ENCODE measurements around the gene ACVR2A.

ACVR2A gene

DNA sequence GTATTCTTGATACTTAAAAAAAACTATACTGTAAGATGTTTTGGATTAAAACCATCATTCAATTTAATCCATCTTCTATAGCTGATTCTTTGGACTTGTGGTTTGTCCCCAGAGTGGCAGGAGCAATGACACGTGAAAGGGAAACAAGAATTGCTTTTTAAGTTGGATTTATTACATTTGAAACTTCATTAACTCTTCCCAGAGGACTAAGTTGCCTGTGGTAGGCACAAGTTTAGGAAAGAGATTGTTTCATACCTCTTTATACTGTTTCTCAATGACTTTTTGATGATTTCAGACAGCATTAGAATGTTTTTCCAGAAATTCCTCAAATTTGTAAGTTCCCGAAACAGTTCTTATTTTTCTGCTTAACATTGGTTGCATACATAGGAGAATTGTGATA lies 41.3 kb downstream of the ACVR2A start:
- no peak overlapping the region for H2AFZ ChIP-seq
- no peak overlapping the region for H3K4me3 ChIP-seq (ENCODE audit: low read depth, low read length)
- no peaks in the 10 kb centered on the region for H3K36me3 ChIP-seq (ENCODE audit: control insufficient read depth, insufficient read depth, low read length)
- no peak overlapping the region for H3K9ac ChIP-seq
- H3K27ac ChIP-seq: no peak overlapping the region
- H3K4me1 ChIP-seq: no peaks in the 10 kb centered on the region
- H3K4me2 ChIP-seq (ENCODE audit: low read length): no peak overlapping the region
- H3K79me2 ChIP-seq: peaks cover 13% of the 10 kb centered on the region
- TF ChIP-seq, protein P1, sequence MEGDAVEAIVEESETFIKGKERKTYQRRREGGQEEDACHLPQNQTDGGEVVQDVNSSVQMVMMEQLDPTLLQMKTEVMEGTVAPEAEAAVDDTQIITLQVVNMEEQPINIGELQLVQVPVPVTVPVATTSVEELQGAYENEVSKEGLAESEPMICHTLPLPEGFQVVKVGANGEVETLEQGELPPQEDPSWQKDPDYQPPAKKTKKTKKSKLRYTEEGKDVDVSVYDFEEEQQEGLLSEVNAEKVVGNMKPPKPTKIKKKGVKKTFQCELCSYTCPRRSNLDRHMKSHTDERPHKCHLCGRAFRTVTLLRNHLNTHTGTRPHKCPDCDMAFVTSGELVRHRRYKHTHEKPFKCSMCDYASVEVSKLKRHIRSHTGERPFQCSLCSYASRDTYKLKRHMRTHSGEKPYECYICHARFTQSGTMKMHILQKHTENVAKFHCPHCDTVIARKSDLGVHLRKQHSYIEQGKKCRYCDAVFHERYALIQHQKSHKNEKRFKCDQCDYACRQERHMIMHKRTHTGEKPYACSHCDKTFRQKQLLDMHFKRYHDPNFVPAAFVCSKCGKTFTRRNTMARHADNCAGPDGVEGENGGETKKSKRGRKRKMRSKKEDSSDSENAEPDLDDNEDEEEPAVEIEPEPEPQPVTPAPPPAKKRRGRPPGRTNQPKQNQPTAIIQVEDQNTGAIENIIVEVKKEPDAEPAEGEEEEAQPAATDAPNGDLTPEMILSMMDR (IDR thresholded peaks at IDR 0.05): no peak
- no peaks in the 10 kb centered on the region for H3K9me3 ChIP-seq (ENCODE audit: control insufficient read depth, low read length)
- H3K27me3 ChIP-seq (ENCODE audit: control insufficient read depth, insufficient read depth, low read length): no peaks in the 10 kb centered on the region

DNA sequence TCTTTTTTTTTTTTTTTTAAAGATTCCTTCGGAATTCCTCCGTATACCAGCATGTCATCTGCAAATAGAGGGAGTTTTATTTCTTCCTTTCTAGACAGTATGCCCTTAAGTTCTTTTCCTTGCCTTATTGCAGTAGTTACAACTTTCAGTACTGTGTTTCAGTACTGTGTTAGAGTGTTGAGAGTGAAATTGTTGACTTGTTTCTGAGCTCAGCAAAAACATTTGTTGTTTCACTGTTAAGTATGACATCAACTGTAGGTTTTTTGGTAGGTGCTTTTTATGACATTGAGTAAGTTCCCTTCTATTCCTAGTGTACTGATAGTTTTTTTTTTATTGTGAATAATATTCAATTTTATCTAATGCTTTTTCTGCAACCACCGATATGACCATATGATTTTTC lies 43.9 kb downstream of the ACVR2A start:
- Histone ChIP-seq H3K4me3 (ENCODE audit: low read depth, low read length) (no peak overlapping the region), H3K4me2 (ENCODE audit: low read length) (no peak overlapping the region)

DNA sequence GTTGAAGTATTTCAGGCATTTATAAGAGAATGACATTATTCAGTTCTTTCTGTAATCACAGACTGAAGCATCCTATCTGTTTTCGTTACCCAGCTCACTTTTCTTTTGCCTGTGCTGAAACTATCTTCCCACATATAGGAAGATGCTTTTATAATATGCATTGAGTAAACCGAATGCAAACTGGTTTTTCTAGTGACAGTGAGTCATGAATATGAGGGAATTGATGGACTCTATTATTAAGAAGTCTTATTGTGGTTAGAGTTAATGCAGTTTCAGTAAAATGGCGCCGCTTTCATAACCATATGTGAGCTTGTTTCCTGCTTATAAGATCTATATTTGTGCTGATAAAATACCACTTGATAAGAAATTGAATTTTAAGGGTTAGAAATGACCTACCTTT lies 59.2 kb downstream of the ACVR2A start:
- Histone ChIP-seq H3K27me3 (ENCODE audit: control insufficient read depth, insufficient read depth, low read length) (no peaks in the 10 kb centered on the region), H3K4me3 (ENCODE audit: low read depth, low read length) (no peak overlapping the region), H2AFZ (no peak overlapping the region), H3K27ac (no peak overlapping the region), H3K36me3 (ENCODE audit: control insufficient read depth, insufficient read depth, low read length) (no peaks in the 10 kb centered on the region), H3K4me1 (no peaks in the 10 kb centered on the region), H3K4me2 (ENCODE audit: low read length) (no peak overlapping the region), H3K79me2 (no peaks in the 10 kb centered on the region), H3K9me3 (ENCODE audit: control insufficient read depth, low read length) (no peaks in the 10 kb centered on the region), H3K9ac (no peak overlapping the region)
- TF ChIP-seq, protein P1 (IDR thresholded peaks at IDR 0.05): no peak

More for the DNA sequence above, 43.9 kb downstream of the ACVR2A start:
- H3K36me3 ChIP-seq (ENCODE audit: control insufficient read depth, insufficient read depth, low read length): no peaks in the 10 kb centered on the region
- H3K9me3 ChIP-seq (ENCODE audit: control insufficient read depth, low read length): no peaks in the 10 kb centered on the region
- H3K27me3 ChIP-seq (ENCODE audit: control insufficient read depth, insufficient read depth, low read length): no peaks in the 10 kb centered on the region
- H3K79me2 ChIP-seq: peaks cover 16% of the 10 kb centered on the region
- H3K4me1 ChIP-seq: no peaks in the 10 kb centered on the region
- TF ChIP-seq, protein P1 (IDR thresholded peaks at IDR 0.05): no peak
- H2AFZ ChIP-seq: no peak overlapping the region
- no peak overlapping the region for H3K27ac ChIP-seq
- no peak overlapping the region for H3K9ac ChIP-seq

DNA sequence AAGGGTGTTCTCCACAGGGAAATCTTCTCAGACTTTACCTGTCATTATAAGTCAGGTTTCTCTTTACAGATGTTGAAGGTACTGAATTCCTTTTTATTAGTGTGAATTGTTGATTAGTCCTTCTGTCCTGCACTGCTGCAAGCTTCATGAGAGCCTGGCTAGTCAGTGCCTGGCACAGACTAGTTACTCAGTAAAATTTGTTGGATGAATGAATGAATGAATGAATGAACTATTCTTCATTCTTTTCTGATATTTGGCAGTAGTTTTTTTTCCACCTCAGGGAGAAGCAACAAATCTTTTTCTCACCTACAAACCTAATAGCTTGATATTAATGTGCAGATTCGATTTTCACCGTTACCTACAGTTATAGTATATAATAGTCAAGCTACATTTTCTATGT lies 64.3 kb downstream of the ACVR2A start:
- H3K27ac ChIP-seq: no peak overlapping the region
- H3K4me3 ChIP-seq (ENCODE audit: low read depth, low read length): no peak overlapping the region
- peaks cover 4% of the 10 kb centered on the region for H3K4me1 ChIP-seq
- H3K36me3 ChIP-seq (ENCODE audit: control insufficient read depth, insufficient read depth, low read length): no peaks in the 10 kb centered on the region
- H3K27me3 ChIP-seq (ENCODE audit: control insufficient read depth, insufficient read depth, low read length): no peaks in the 10 kb centered on the region
- no peaks in the 10 kb centered on the region for H3K79me2 ChIP-seq
- H3K9ac ChIP-seq: no peak overlapping the region
- no peaks in the 10 kb centered on the region for H3K9me3 ChIP-seq (ENCODE audit: control insufficient read depth, low read length)
- TF ChIP-seq, protein P1 (IDR thresholded peaks at IDR 0.05): no peak
- no peak overlapping the region for H2AFZ ChIP-seq
- H3K4me2 ChIP-seq (ENCODE audit: low read length): no peak overlapping the region

DNA sequence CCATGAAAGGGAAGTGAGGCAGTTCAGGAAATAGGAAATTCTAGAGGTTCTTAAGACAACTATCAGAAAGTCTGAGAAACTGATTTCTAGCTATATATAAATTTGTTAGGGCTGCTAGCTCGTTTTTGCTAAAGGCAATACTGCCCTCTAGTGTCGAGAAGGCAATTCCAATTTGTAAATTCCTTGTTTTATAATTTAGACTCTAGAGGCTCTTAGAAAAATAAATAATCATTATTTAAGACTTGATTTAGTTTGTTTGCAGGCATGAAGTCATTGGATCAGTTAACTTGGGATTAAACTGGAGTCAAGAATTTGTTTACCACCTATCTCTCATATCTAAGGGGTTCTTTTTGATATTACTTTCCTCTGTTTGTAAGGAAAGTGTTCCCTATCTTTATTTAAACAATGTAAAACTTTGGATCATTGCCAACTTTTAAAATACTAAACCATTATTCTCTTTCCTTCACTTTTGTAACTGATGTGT lies 66.2 kb downstream of the ACVR2A start:
- H3K9ac ChIP-seq: no peak overlapping the region
- H2AFZ ChIP-seq: no peak overlapping the region
- TF ChIP-seq, protein P1 (IDR thresholded peaks at IDR 0.05): peak; percentile 86
- no peaks in the 10 kb centered on the region for H3K27me3 ChIP-seq (ENCODE audit: control insufficient read depth, insufficient read depth, low read length)
- peaks cover 4% of the 10 kb centered on the region for H3K4me1 ChIP-seq
- H3K79me2 ChIP-seq: no peaks in the 10 kb centered on the region
- H3K4me3 ChIP-seq (ENCODE audit: low read depth, low read length): no peak overlapping the region
- no peak overlapping the region for H3K4me2 ChIP-seq (ENCODE audit: low read length)
- no peaks in the 10 kb centered on the region for H3K36me3 ChIP-seq (ENCODE audit: control insufficient read depth, insufficient read depth, low read length)
- no peaks in the 10 kb centered on the region for H3K9me3 ChIP-seq (ENCODE audit: control insufficient read depth, low read length)
- no peak overlapping the region for H3K27ac ChIP-seq

All from parathyroid adenoma (tissue), 2 donors.